KBM-7 (cell line): ENCODE measurements around the gene SLC9A7.

ENCODE experiments used
- DNase-seq: peaks from one replicate; pipeline ENCODE4 v3.0.0-alpha.2; 2015
- in situ Hi-C: fragments of 300-500 bp; cut with MboI; formaldehyde crosslinking; loops from 2 replicates; pipeline ENCODE4 v1.14.3; 2020; ENCODE audit warnings: low sequenced_read_pairs, low pct_unique_long_range_greater_than_20kb, mixed read lengths

SLC9A7 gene

GRCh38 chrX:46712764-46713163 is 46.2 kb downstream of the SLC9A7 start:
- no peak for DNase-seq
- in situ Hi-C loops, result no loop called here

- in situ Hi-C loops, result no loop called here
- DNase-seq, result peak; percentile 61
Observed at GRCh38 chrX:46710927-46711623, 47.8 kb downstream of the SLC9A7 start.

- no peak for DNase-seq
- in situ Hi-C loops, result no loop called here
Observed at GRCh38 chrX:46710425-46710824, 48.5 kb downstream of the SLC9A7 start.

- in situ Hi-C loops, result no loop called here
Observed at GRCh38 chrX:46707274-46707965, 51.5 kb downstream of the SLC9A7 start.

GRCh38 chrX:46704767-46705386 is 54.0 kb downstream of the SLC9A7 start:
- in situ Hi-C loops, result no loop called here
- DNase-seq, result peak; percentile 80

More at GRCh38 chrX:46707274-46707965, 51.5 kb downstream of the SLC9A7 start:
- no peak for DNase-seq

DNA sequence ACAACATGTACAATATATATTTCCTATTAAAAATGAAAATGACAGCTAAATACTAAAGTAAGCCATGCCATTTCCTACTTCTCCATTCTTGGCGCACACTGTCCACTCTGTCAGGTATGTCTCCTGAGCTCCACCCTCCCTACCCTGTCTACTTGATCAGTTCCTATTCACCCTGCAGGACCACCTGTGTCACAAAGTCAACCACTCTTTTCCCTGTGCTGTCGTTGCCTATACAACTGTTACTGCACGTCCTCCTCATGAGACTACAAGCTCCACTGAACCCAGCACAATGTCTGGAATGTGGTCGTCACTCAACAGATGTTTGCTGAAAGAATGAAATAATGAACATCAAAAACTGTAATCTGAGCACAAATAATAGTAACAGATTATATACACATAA is 54.9 kb downstream of the SLC9A7 start:
- in situ Hi-C loops, result no loop called here
- no peak for DNase-seq

DNA sequence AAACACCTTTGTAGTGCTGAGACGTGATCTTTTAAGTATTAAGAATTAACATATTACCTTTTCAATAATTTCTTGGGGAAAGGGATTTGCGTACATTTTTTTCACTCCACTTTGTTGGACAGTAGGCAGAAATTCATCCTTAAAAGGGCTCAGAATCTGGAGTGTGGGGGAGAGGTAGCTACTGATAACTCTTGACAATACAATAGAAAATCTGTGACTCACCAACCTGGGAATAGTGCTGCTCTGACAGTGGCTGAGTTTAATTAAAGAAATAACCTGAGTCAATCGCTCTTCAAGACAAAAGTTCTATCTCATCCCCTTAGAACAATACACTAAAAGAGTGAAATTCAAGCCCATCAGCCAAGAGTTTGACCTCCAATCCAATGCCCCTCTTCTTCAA is 60.2 kb downstream of the SLC9A7 start:
- in situ Hi-C loops, result no loop called here
- DNase-seq, result no peak

GRCh38 chrX:46695491-46695890 is 63.4 kb downstream of the SLC9A7 start:
- in situ Hi-C loops, result no loop called here
- DNase-seq, result peak; percentile 37

- DNase-seq, result no peak
- in situ Hi-C loops, result no loop called here
Observed at GRCh38 chrX:46694549-46694948, 64.4 kb downstream of the SLC9A7 start.

DNA sequence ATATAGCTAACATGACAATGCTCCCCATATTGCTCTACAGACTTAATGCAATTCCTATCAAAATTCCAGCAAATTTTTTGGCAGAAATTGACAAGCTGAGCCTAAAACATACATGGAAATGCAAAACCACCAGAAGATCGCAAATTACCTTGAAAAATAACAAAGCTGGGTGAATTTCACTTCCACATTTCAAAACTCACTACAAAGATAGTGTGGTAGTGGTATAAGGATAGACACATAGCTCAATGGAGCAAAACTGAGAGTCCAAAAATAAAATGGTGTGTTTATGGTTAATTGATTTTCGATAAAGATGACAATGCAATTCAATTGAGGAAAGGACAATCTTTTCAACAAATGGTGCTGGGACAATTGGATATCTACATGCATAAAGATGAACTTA is 65.8 kb downstream of the SLC9A7 start:
- in situ Hi-C loops, result no loop called here
- no peak for DNase-seq

DNA sequence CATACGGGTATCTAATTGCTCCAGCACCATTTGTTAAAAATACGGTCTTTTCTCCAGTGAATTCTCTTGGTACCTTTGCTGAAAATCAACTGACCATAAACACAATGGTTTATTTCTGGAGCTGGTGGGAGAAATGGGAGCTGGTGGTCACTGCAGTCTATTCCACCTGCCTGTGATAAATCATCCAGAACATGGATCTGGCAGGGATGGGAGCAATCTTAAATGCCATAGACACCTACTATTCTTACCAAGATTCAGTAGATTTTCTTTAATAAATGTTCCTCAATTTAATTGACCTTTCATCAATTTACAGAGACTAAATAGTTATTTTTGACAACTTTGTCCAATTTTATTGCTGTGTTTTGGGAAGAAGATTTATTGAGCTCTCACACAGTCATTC is 68.1 kb downstream of the SLC9A7 start:
- no peak for DNase-seq
- in situ Hi-C loops, result no loop called here

GRCh38 chrX:46687619-46688018 is 71.3 kb downstream of the SLC9A7 start:
- in situ Hi-C loops, result no loop called here
- DNase-seq, result no peak

GRCh38 chrX:46686003-46686645 is 72.8 kb downstream of the SLC9A7 start:
- DNase-seq, result peak; percentile 73
- in situ Hi-C loops, result no loop called here

DNA sequence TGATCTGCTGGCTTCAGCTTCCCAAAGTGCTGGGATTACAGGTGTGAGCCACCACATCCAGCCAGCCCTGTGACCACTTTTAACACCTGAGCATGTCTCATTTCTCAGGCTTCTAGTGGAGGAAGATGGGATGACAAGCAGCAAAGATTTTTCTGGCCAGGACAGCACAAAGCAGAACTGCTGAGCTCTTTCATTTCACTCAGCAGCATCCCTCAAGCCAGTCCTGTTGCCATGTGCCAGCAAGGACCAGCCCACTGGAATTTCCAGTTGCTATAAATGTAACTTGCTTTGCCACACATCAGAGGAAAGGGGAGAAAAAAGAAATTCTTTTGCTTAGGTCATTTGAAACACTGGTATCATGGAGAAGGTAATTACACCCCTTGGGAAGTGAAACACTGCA is 75.9 kb downstream of the SLC9A7 start:
- in situ Hi-C loops, result no loop called here
- no peak for DNase-seq

DNA sequence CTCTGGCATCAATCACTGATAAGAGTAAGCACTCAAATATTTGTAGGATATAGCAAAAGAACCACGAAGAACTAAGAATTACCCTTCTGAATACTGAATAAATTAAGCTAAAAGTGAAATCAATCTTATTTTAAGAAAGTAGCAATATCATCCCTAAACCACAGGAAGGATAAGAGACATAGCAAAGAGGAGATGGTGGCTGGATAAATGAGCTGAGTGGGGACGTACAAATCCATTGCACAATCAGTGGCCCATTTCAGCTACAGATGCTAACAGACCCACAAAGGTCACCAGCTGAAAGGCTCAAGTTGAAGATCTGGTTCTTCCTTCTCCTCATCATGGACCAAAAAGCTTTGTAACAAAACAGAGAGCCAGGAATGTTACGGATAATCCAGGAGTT is 77.1 kb downstream of the SLC9A7 start:
- DNase-seq, result no peak
- in situ Hi-C loops, result no loop called here

DNA sequence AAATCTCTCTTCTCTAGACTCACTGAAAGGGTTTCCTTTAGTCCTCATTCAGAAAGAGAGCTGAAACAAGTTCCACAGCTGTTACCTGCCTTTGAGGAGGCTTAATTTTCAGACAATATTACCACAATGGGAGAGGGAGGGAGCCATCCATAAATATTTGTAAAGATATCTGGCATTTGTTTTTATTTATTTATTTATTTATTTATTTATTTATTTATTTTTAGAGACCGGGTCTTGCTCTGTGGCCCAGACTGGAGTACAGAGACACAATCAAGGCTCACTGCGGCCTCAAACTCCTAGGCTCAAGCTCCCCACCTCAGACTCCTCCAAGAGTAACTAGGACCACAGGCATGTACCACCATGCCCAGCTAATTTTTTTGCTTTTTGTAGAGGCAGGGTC is 80.7 kb downstream of the SLC9A7 start:
- in situ Hi-C loops, result no loop called here

GRCh38 chrX:46676399-46677356 is 82.2 kb downstream of the SLC9A7 start:
- in situ Hi-C loops, result no loop called here
- DNase-seq, result no peak

More for the DNA sequence above, 80.7 kb downstream of the SLC9A7 start:
- DNase-seq, result no peak

- in situ Hi-C loops, result no loop called here
Observed at GRCh38 chrX:46673620-46674359, 85.1 kb downstream of the SLC9A7 start.

More at GRCh38 chrX:46673620-46674359, 85.1 kb downstream of the SLC9A7 start:
- no peak for DNase-seq
